Neural cell (in vitro differentiated cells): ENCODE data around the gene TRABD2A. TPM values are rescaled to one million over a fixed set of nuclear protein-coding genes. Genes with fewer than 3 reads are reported as not detected.

Source experiments
- H2AFZ ChIP-seq: fragments of 200-600, 300-800 bp; sonication (generic), shearing (Covaris generic); 2 replicates; pipeline ENCODE4 v1.6.0; 2014; ENCODE audit warnings: low read depth, mild to moderate bottlenecking, antibody characterized with exemption, low read length, moderate library complexity
- H3F3A ChIP-seq: fragments of 200-600 bp; shearing (Covaris generic); 2 replicates; pipeline ENCODE4 v1.6.1; 2016; ENCODE audit warnings: mild to moderate bottlenecking, moderate library complexity, mixed read lengths, antibody characterized with exemption, low read length; ENCODE audit not compliant: insufficient read depth, poor library complexity, severe bottlenecking
- H3K27ac ChIP-seq: fragments of 200-600, 300-800 bp; sonication (generic), shearing (Covaris generic); 2 replicates; pipeline ENCODE4 v1.5.1; 2014; ENCODE audit warnings: mild to moderate bottlenecking, low read length, moderate library complexity
- H3K27me3 ChIP-seq: fragments of 300-800, 200-600 bp; sonication (generic), shearing (Covaris generic); 2 replicates; pipeline ENCODE4 v1.6.0; 2014; ENCODE audit warnings: mild to moderate bottlenecking, low read depth, low read length, moderate library complexity; ENCODE audit not compliant: insufficient read depth
- H3K36me3 ChIP-seq: fragments of 300-800, 200-600 bp; sonication (generic), shearing (Covaris generic); 2 replicates; pipeline ENCODE4 v1.5.1; 2014; ENCODE audit warnings: mild to moderate bottlenecking, antibody characterized with exemption, low read length, moderate library complexity; ENCODE audit not compliant: insufficient read depth
- H3K4me2 ChIP-seq: fragments of 300-800, 200-600 bp; sonication (generic), shearing (Covaris generic); 2 replicates; pipeline ENCODE4 v1.6.0; 2014; ENCODE audit warnings: mild to moderate bottlenecking, low read length
- H3K4me3 ChIP-seq: fragments of 300-800, 200-600 bp; sonication (generic), shearing (Covaris generic); 2 replicates; pipeline ENCODE4 v1.5.1; 2014; ENCODE audit warnings: mild to moderate bottlenecking, low read length, moderate library complexity
- H3K79me2 ChIP-seq: fragments of 200-600 bp; shearing (Covaris generic); replicated peaks from 2 replicates; pipeline ENCODE4 v1.6.0; 2014; ENCODE audit warnings: mild to moderate bottlenecking, low read length, moderate library complexity; ENCODE audit not compliant: insufficient read depth
- H3K9ac ChIP-seq: fragments of 300-800, 200-600 bp; sonication (generic), shearing (Covaris generic); 2 replicates; pipeline ENCODE4 v1.6.1; 2016; ENCODE audit warnings: mild to moderate bottlenecking, low read length, mixed read lengths
- H3K9me2 ChIP-seq: fragments of 200-600 bp; shearing (Covaris generic); 2 replicates; pipeline ENCODE4 v1.6.1; 2016; ENCODE audit warnings: mild to moderate bottlenecking, low read length, mixed read lengths; ENCODE audit not compliant: insufficient read depth
- H3K9me3 ChIP-seq: fragments of 200-600, 300-800 bp; sonication (generic), shearing (Covaris generic); 2 replicates; pipeline ENCODE4 v1.6.1; 2016; ENCODE audit warnings: mild to moderate bottlenecking, mixed run types, low read length, moderate library complexity, mixed read lengths
- H4K20me1 ChIP-seq: fragments of 200-600 bp; shearing (Covaris generic); 2 replicates; pipeline ENCODE4 v1.6.1; 2016; ENCODE audit warnings: mild to moderate bottlenecking, mixed run types; ENCODE audit not compliant: insufficient read depth
- EP300 ChIP-seq: fragments of 450-650 bp; conservative IDR thresholded peaks from 2 replicates; pipeline ENCODE4 v1.6.1; 2014; ENCODE audit warnings: antibody characterized with exemption, mild to moderate bottlenecking, moderate library complexity; ENCODE audit not compliant: poor library complexity, severe bottlenecking
- EZH2 ChIP-seq: fragments of 200-600, 300-800 bp; shearing (Covaris generic), sonication (generic); IDR thresholded peaks from 2 replicates; pipeline ENCODE4 v1.6.1; 2014; ENCODE audit warnings: antibody characterized with exemption, low read length, borderline replicate concordance, mild to moderate bottlenecking; ENCODE audit not compliant: insufficient read depth, poor library complexity, severe bottlenecking
- MXI1 ChIP-seq: fragments of 450-650 bp; conservative IDR thresholded peaks from 2 replicates; pipeline ENCODE4 v1.6.1; 2014; ENCODE audit warnings: antibody characterized with exemption, mild to moderate bottlenecking; ENCODE audit not compliant: poor library complexity, severe bottlenecking
- POLR2AphosphoS5 ChIP-seq: IDR thresholded peaks from 2 replicates; pipeline ENCODE4 v1.6.1; 2012
- RAD21 ChIP-seq: fragments of 450-650 bp; conservative IDR thresholded peaks from 2 replicates; pipeline ENCODE4 v1.6.1; 2014; ENCODE audit warnings: antibody characterized with exemption, mild to moderate bottlenecking, moderate library complexity
- SMC3 ChIP-seq: fragments of 450-650 bp; conservative IDR thresholded peaks from 2 replicates; pipeline ENCODE4 v1.6.1; 2014; ENCODE audit warnings: antibody characterized with exemption, mild to moderate bottlenecking, moderate library complexity; ENCODE audit not compliant: poor library complexity
- TAF1 ChIP-seq: IDR thresholded peaks from 2 replicates; pipeline ENCODE4 v1.6.1; 2012; ENCODE audit warnings: low read depth
- polyA plus RNA-seq: library from polyadenylated mRNA; depleted of rRNA; stranded (reverse); fragments of >200 nt; gene quantifications from 2 replicates; pipeline ENCODE4 v1.2.3, GENCODE V29; 2014
- TF ChIP-seq, protein P1 (sequence below): IDR thresholded peaks from 2 replicates; pipeline ENCODE4 v1.6.1; 2012; ENCODE audit warnings: borderline replicate concordance
- TF ChIP-seq, protein P2 (sequence below): fragments of 450-650 bp; IDR thresholded peaks from 2 replicates; pipeline ENCODE4 v1.5.1; 2014; ENCODE audit warnings: antibody characterized with exemption, mild to moderate bottlenecking, moderate library complexity; ENCODE audit not compliant: poor library complexity, severe bottlenecking

The TRABD2A gene
- polyA plus RNA-seq, 1 donor from 2014 or later, result 0.17 TPM

DNA sequence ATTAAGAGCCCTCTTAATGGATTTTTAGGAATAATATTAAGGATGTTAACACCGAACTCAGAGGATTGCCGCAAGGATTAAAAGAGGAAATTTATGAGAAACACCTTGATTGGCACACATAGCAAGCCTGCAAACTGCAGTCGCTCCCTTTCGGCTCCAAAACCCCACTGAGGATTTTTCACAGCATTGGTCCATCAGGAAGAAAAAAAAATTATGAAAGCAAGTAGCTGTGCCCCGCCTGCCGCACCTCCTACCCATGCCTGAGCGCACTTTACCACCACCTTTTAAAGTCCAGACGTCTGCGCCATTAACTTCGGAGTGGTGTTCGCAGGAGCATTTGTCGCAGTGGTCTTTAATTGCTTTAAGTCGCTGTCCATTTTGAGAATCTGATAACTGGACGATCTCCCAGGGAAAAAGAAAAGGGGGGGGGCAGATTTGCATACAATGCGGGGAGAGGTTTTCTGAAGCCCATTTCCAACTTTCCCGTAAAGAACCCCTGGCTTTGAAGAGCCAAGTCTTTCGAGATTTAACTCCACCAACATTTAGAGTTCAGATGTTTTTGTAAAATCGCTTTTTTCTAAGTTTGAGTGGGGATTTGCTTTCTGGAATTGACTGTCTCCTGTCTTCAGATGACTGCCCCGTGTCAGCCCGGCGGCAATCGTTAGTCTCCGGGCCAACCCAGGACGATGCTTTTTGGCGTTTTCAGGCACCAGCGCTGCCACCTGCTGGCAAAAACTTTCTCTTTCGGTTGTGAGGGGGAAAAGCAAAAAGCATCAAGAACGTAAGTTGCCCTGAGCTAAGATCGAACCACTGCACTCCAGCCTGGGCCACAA lies 913 bp upstream of the TRABD2A start:
- H3K27ac ChIP-seq, result no peak overlapping the region
- H3K36me3 ChIP-seq, result no peaks in the 10 kb centered on the region
- no peak overlapping the region for H3K9ac ChIP-seq
- H3K9me2 ChIP-seq, result no peaks in the 10 kb centered on the region
- H3F3A ChIP-seq, result no peaks in the 10 kb centered on the region
- TF ChIP-seq RAD21 (peak; percentile 70), TAF1 (no peak), EP300 (no peak), SMC3 (peak; percentile 80)
- TF ChIP-seq, protein P1, sequence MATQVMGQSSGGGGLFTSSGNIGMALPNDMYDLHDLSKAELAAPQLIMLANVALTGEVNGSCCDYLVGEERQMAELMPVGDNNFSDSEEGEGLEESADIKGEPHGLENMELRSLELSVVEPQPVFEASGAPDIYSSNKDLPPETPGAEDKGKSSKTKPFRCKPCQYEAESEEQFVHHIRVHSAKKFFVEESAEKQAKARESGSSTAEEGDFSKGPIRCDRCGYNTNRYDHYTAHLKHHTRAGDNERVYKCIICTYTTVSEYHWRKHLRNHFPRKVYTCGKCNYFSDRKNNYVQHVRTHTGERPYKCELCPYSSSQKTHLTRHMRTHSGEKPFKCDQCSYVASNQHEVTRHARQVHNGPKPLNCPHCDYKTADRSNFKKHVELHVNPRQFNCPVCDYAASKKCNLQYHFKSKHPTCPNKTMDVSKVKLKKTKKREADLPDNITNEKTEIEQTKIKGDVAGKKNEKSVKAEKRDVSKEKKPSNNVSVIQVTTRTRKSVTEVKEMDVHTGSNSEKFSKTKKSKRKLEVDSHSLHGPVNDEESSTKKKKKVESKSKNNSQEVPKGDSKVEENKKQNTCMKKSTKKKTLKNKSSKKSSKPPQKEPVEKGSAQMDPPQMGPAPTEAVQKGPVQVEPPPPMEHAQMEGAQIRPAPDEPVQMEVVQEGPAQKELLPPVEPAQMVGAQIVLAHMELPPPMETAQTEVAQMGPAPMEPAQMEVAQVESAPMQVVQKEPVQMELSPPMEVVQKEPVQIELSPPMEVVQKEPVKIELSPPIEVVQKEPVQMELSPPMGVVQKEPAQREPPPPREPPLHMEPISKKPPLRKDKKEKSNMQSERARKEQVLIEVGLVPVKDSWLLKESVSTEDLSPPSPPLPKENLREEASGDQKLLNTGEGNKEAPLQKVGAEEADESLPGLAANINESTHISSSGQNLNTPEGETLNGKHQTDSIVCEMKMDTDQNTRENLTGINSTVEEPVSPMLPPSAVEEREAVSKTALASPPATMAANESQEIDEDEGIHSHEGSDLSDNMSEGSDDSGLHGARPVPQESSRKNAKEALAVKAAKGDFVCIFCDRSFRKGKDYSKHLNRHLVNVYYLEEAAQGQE, result no peak
- TF ChIP-seq, protein P2, sequence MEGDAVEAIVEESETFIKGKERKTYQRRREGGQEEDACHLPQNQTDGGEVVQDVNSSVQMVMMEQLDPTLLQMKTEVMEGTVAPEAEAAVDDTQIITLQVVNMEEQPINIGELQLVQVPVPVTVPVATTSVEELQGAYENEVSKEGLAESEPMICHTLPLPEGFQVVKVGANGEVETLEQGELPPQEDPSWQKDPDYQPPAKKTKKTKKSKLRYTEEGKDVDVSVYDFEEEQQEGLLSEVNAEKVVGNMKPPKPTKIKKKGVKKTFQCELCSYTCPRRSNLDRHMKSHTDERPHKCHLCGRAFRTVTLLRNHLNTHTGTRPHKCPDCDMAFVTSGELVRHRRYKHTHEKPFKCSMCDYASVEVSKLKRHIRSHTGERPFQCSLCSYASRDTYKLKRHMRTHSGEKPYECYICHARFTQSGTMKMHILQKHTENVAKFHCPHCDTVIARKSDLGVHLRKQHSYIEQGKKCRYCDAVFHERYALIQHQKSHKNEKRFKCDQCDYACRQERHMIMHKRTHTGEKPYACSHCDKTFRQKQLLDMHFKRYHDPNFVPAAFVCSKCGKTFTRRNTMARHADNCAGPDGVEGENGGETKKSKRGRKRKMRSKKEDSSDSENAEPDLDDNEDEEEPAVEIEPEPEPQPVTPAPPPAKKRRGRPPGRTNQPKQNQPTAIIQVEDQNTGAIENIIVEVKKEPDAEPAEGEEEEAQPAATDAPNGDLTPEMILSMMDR, result peak; percentile 75
- peaks cover 67% of the 10 kb centered on the region for H3K27me3 ChIP-seq
- H3K79me2 ChIP-seq, result no peaks in the 10 kb centered on the region
- H2AFZ ChIP-seq, result no peak overlapping the region
- no peaks in the 10 kb centered on the region for H3K9me3 ChIP-seq
- H4K20me1 ChIP-seq, result no peaks in the 10 kb centered on the region
- peak overlapping the region; percentile 66 for H3K4me3 ChIP-seq
- H3K4me2 ChIP-seq, result no peak overlapping the region

DNA sequence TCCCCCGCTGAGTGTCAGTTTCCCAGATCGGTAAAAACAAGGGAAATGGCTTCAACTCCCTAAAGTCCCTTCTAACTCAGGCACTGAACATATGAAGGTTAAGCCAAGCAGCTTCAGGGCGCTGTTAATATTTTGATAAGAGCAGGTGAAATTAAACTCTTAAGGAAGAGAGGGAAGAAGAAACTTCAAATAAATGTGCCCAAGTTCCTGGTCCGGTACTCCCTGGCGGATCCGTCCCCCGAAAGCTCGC lies 564 bp downstream of the TRABD2A start:
- H3K9me2 ChIP-seq, result no peaks in the 10 kb centered on the region
- H3K9me3 ChIP-seq, result no peaks in the 10 kb centered on the region
- no peak for TF ChIP-seq TAF1
- TF ChIP-seq, protein P1, result no peak
- TF ChIP-seq EZH2, result no peak
- no peak for TF ChIP-seq MXI1
- no peak for TF ChIP-seq EP300
- no peak for TF ChIP-seq POLR2AphosphoS5
- TF ChIP-seq, protein P2, result no peak
- TF ChIP-seq SMC3, result no peak
- no peak for TF ChIP-seq RAD21
- H2AFZ ChIP-seq, result no peak overlapping the region
- H3K27ac ChIP-seq, result no peak overlapping the region
- no peaks in the 10 kb centered on the region for H4K20me1 ChIP-seq
- no peaks in the 10 kb centered on the region for H3F3A ChIP-seq
- no peaks in the 10 kb centered on the region for H3K36me3 ChIP-seq
- peaks cover 67% of the 10 kb centered on the region for H3K27me3 ChIP-seq
- peak overlapping the region; percentile 21 for H3K4me2 ChIP-seq
- H3K79me2 ChIP-seq, result no peaks in the 10 kb centered on the region
- H3K4me3 ChIP-seq, result peak overlapping the region; percentile 66
- no peak overlapping the region for H3K9ac ChIP-seq
